Amygdala (tissue), 56 donors: Measurements from ENCODE around the gene CCDC102A.
A peak's percentile ranks its signal among the peaks of the same experiment; 100 is the strongest.
"Not testable (repeated sequence)": the region's sequence is repeated elsewhere in the genome, so short reads cannot be mapped to it uniquely, and the experiment has no call there.

Source experiments
- DNase-seq, 56 donors: peaks; one replicate each; lab custom pipeline; 2025; lab: John Stamatoyannopoulos, UW

CCDC102A gene

DNA sequence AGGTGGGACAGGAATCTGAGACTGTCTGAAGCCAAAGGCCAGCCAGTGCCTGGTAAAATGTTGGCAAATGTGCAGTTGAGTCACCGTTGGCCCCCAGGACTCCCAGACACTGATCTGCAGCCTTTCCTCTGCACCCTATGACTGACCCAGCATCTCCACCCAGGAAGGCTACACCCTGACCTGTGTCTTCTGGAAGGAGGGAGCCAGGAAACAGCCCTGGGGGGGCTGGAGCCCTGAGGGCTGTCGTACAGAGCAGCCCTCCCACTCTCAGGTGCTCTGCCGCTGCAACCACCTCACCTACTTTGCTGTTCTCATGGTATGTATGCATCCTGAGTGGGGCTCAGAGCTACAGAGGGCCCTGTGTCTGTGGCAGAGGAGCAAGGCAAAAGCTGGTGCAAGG, 30.1 kb upstream of the CCDC102A start:
- no peak for DNase-seq

DNA sequence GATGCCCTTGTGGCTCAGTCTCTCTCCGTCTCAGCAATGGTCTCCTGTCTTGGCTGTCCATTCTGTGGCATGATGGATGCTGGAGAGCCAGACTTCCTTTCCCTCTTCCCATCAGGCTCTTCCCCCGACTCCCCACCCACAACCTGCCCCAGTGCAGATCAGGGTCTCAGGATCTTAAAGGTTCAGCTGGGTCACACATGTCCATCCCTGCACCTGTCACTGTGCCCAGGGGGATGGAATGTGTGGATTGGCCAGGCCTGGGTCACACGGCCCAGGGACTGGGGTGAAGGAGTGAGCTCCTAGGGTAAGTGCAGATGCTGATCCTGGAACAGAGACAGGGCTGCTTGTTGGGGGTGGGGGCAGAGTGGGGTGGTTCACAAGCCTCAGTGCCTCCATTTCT, 29.1 kb upstream of the CCDC102A start:
- no peak for DNase-seq

DNA sequence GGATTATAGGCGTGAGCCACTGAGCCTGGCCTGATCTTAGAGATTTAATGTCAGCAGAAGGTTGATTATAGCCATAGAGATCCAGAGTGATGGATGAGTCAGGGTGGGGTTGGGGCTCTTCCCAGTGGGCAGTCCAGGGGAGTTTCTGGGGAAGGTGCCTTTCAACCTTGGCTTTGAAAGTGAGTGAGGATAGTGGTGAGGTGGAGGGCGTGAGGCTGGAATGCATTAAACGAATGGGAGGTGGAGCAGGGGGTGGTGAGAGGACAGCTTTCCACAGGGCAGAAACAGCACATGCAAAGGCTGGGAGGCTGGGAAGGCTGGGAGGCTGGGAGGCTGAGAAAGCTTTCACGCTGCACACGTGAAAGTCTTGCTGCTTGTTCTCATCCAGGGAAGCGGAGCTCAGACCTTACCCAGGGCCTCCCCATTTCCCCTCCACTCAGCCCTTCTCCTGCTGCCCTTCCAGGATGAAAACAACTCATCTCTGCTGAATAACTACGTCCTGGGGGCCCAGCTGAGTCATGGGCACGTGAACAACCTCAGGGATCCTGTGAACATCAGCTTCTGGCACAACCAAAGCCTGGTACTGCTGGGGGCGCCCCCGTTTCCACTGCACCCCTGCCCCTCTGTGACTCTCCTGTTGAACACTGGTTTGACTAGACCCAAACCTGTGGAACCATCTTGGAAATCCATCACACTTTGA, 28.4 kb upstream of the CCDC102A start:
- DNase-seq = no peak

DNA sequence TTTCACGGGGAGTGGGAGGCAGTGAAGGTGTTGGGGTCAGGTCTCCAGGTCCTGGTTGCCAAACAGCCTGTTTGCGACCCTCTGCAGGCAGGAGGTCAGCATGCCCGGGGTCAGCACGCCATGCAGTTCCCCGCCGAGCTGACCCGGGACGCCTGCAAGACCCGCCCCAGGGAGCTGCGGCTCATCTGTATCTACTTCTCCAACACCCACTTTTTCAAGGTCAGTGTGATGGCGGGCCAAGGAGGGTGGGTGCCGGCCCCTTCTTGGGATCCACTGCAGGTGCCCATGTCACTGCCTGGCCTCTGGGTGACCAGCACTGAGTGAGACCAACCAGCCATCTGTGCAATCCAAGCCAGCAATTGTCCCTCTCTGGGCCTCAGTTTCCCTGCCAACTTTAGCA, 27.4 kb upstream of the CCDC102A start:
- no peak for DNase-seq

DNA sequence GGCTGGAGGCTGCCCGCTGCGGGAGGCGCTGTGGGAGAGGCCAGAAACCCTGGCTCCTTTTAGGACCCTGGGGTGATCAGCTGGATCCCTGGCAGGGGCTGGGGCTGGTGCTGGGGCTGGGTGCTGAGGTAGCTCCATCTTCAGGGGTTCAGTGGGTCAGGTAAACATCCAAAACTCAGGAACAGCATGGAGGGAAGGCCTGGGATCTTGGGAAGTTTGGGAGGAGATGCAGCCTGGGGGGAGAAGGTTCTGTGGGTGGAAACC, 27.0 kb upstream of the CCDC102A start:
- no peak for DNase-seq

DNA sequence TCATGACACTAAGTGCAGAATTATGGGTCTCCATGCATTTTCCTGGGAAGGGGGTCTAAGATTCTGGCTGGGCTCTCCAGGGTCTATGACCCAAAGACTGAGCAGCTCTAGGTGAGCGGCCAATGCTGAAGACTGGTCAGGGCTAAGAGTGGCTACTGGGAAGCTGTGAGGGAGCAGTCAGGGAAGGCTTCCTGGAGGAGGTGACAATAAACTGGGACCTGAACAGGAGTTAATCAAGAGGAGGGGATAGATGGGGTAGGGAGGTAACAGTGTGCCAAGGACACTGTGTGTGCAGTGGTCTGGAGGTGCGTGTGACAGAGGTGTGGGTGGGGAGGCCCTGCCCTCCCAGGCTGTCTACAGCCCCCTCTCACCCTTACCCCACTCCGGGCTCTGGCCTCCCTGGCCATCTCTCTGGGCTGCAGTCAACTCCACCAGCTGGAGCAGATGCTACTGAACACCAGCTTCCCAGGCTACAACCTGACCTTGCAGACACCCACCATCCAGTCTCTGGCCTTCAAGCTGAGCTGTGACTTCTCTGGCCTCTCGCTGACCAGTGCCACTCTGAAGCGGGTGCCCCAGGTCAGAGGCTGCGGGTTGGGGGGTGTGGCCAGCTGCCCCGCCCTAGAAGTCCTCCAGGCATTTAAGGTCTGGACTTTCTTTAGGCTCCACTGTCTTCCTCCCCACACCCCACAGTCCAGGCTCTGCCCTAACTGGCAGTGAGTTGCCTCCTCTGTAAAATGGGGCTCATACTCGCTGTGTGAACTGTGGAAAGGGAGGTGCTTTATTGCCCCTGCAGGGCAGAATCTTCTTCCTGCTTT, 26.5 kb upstream of the CCDC102A start:
- DNase-seq = no peak

DNA sequence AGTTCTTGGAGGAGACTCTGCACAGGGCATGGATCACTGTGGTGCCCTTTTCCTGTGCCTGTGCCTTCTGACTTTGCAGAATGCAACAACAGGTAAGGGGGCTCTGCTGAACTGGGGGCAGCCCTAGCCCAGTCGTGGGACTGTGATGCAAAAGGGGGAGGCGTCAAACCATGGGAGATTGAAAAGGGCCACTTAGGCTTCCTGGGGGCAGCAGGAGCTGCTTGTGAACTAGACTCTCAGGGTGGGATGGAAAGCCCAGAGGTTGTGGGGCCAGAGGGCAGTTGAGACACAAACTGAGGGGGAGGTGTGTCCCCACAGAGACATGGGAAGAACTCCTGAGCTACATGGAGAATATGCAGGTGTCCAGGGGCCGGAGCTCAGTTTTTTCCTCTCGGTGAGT, 25.7 kb upstream of the CCDC102A start:
- no peak for DNase-seq

DNA sequence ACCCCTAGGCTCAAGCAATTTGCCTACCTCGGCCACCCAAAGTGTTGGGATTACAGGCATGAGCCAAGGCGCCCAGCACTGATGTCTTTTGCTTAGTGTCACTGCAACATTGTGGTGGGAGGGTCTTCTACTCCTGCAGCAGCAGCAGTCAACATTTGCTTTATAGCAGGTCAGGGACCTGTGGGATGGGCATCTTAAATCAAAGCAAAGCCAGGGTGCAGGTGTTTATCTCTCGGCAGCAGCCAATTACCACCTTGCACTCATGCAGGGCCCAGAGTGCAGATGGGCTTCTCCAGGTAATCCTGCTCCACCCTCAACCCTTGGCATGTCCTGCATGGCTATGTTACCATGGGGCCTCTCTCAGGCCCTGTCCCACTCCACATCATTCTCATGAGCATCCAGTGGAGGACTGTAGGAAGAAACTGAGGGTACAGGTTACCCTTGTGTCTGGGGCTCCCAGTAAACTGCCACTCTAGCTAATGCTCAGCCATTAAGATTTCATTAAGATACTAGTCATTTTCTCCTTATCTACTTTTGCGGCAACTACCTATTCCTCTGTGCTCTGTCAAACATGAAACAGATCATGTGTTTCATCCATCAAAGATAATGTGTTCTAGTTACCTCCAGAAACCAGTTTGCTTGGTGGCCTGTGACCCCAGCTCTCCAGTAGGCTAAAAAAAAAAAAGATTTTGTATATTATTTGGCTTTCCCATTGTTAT, 22.9 kb upstream of the CCDC102A start:
- no peak for DNase-seq

DNA sequence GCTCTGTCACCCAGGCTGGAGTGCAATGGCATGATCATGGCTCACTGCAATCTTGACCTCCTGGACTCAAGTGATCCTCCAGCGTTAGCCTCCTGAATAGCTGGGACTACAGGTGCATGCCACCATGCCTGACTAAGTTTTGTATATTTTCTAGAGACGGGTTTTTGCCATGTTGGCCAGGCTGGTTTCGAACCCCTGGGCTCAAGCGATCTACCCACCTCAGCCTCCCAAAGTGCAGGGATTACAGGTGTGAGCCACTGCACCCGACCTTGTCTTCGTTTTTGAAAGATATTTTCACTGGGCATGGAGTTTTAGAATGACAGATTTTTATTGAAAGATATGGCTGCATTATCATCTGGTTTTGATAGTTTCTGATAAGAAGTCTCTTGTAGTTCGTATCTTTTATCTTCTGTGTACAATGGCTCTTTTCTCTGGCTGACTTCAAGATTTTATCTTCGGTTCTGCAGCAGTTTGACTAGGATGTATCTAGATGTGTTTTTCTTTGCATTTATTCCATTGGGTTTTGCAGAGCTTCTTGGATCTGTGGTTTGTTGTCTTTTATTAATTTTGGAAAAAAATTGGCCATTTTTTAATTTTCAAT, 20.7 kb upstream of the CCDC102A start:
- no peak for DNase-seq

DNA sequence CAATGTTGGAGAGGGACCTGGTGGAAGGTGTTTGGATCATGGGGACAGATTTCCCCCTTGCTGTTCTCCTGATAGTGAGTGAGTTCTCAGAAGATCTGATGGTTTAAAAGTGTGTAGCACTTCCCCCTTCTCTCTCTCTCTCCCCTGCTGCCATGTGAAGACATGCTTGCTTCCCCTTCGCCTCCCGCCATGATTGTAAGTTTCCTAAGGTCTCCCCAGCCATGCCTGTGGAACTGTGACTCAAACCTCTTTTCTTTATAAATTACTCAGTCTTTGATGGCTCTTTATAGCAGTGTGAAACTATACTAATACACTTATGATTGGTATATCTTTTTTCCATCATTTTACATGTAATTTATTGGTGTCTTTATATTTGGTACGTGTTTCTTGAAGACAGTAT, 19.5 kb upstream of the CCDC102A start:
- DNase-seq = no peak

DNA sequence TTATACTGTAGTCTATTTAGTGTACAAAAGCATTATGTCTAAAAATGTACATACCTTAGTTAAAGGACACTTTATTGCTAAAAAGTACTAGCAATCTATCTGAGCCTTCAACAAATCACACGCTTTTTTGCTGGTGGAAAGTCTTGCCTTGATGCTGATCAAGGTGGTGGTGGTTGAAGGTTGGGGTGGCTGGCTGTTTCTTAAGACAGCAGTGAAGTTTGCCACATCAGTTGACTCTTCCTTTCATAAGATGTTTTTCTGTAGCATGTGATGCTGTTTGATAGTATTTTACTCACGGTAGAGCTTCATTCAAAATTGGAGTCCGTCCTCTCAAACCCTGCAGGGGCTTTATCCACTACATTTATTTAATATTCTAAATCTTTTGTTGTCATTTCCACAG, 14.7 kb upstream of the CCDC102A start:
- no peak for DNase-seq

DNA sequence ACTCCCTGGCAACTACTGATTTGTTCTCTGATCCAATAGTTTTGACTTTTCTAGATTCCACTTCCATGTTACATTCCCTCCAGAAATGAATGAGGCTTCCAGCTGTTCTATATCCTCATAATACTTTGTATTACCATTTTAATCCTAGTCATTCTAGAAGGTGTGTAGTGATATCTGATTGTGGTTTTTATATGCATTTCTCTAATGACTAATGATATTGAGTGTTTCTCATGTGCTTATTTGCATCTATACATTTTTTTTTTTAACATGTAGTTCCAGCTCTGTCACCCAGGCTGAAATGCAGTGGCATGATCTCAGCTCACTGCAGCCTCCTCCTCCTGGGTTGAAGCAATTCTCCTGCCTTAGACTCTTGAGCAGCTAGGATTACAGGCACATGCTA, 13.4 kb upstream of the CCDC102A start:
- DNase-seq = no peak

DNA sequence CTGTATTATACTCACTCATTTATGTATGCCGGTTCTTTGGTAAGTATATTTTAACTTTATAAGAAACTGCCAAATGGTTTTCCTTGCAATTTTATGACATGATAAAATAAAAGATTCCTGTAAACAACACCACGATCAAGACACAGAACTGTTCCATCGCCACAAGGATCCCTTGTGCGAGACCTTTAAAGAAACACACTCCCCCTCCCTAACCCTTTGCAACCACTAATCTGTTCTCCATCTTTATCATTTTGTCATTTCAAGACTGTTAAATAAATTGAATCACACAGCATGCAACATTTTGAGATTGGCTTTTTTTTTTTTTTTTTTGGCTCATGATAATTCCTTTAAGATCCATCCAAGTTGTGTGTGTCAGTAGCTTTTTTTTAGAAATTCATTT, 12.0 kb upstream of the CCDC102A start:
- DNase-seq = no peak

DNA sequence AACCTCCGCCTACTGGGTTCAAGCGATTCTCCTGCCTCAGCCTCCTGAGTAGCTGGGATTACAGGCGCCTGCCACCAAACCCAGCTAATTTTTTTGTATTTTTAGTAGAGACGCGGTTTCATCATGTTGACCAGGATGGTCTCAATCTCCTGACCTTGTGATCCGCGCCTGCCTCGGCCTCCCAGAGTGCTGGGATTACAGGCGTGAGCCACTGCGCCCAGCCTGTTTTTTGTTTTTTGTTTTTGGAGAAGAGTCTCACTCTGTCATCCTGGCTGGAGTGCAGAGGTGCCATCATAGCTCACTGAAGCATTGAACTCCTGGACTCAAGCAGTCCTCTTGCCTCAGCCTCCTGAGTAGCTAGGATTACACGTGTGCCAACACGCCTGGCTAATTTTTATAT, 11.2 kb upstream of the CCDC102A start:
- not testable (repeated sequence) for DNase-seq

DNA sequence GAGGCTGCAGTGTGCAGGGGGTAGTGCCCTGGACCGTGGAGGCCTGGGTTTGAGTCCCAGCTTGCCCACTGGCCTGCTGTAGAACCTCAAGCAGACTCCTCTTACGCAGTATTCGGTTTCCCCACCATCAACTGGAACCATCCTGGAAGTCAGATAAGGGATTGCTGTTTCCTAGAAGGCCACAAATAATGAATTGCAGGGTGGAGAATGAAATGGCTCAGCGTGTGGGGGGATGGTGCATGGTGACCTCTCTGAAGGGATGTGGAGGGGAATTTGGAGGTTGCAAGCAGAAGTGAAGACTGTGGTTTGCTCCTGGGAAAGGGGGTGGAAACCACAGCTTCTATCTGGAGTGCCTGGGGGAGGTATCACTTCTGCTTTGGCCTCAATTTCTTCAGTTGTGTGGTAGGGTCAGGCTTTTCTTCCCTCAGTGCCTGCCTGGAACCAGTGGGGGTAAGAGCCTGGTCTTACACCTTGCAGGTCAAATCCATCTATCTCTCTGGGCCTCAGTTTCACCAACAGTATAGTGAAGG, 7.8 kb upstream of the CCDC102A start:
- DNase-seq = peak in 2 of 56 donors; percentile 23 to 30

DNA sequence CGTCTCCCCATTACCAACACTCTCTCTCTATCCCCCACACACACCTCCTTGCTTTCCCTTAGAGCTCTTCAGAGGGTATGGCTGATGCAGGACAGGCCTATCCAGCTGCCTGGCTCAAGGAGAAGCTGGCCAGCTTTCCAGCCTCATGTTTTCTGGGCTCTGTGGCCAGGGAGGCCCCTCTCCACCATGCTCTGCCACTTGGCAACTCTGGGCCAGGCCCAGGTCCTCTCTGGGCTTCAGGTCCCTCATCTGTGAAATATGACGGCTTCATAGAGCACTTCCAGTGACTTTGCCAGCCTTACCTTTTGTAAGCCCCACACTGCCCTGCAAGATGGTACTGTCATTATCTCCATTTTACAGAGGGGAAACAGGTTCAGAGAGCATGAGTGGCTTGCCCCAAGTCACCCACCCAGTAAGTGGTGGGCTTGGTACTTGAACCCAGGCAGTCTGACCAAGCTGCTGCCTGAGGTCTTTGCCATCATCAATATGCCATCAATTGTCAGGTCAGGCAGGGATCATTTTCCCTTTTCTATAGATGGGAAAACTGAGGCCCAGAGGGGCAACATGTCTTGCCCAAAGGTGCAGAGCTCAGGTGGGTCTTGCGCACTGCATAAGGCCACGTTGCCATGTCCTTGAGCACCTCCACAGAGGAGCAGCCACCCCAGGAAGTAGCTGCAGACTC, 5.5 kb upstream of the CCDC102A start:
- no peak for DNase-seq

DNA sequence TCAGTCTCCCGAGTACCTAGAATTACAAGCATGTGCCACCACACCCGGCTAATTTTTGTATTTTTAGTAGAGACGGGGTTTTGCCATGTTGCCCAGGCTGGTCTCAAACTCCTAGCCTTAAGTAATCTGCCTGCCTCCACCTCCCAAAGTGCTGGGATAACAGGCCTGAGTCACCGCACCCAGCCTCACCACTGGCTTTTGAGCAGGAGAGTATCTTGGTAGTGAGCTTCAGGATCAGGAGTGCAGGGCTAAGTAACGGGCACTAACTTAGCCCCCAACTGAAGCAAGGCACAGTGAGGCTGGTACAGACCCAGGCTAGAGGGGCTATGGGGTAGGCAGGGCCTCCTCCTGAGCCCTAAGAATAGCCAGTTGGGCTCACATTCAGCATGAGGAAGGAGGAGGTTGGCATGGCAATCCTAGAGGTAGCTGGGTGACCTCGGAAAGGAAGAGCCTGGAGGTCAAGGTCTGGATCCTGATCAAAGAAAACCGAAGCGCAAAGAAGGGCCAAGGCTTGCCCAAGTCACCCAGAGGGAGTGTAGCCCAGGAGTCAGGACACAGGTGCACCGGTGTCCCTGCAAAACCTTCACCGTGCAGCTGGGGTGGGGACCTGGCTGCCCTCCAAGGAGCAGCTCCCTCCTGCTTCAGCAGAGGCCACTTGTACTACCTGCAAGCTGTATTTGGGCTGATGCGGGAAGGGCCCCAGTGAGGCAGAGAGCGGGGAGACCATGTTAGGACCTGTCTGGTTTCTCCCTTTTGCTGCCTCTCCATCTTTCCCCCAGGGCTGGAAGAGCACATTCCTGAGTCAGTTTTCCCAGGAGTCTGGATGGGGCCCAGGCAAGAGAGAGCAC, 4.8 kb upstream of the CCDC102A start:
- DNase-seq = no peak

DNA sequence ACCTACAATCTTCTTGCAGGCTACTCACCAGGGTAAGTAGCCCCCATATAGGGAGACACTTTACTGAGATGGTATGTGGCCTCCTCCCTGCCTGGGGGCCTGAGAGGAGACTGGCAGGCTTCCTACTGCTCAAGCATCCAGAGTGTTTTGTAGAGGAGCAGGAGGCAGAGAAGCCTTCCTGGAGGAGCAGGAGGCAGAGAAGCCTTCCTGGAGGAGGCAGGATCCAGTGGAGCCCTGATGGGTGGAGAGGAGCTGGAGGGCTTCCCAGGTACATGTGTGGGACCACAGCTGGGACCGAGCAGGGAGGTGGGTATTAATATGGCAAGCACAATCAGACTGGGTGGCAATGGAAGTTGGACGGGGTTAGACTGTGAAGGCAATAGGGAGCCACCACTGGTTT, 4.0 kb upstream of the CCDC102A start:
- no peak for DNase-seq

DNA sequence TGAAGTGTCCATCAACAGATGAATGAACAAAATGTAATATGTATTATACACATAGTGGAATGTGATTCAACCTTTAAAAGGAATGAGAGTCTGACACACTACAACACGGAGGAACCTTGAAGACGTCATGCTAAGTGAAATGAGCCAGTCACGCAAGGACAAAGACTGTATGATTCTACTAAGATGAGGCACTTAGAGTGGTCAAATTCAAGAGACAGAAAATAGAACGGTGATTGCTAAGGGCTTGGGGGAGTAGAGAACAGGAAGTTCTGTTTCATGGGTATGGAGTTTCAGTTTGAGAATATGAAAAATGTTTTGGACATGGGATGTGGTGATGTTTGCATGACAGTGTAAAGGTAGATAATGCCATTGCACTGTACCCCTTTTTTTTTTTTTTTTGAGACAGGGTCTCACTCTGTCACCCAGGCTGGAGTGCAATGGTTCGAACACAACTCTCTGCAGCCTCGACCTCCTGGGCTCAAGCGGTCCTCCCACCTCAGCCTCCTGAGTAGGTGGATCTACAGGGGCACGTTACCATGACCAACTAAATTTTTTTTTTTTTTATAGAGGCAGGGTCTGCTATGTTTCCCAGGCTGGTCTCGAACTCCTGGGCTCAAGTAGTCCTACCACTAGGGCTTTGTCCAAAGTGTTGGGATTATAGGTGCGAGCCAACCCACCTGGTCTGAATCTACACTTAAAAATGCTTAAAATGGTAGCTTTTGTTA, 2.9 kb upstream of the CCDC102A start:
- DNase-seq = no peak
